Measurements from ENCODE around the gene UFM1. TPM values are rescaled to one million over a fixed set of nuclear protein-coding genes. Genes with fewer than 3 reads are reported as not detected.

UFM1 gene
- total and polyA plus RNA-seq, 10 donors = 27.9 to 74.2 (median 50.9) TPM

GRCh38 chr13:38372820-38373383 lies 23.3 kb downstream of the UFM1 start:
- TF ChIP-seq POLR2A (IDR thresholded peaks at IDR 0.05) (no peak), POLR2AphosphoS5 (IDR thresholded peaks at IDR 0.05) (no peak), CTCF (IDR thresholded peaks at IDR 0.05 in 8 of 11, conservative IDR thresholded peaks at IDR 0.05 in 3 of 11) (no peak)
- Histone ChIP-seq H3K4me3 (no peak overlapping the region), H3K27ac (no peak overlapping the region), H3K27me3 (replicated peaks in 1 of 7) (no peaks in the 10 kb centered on the region), H3K9me3 (no peaks in the 10 kb centered on the region), H3K4me1 (no peaks in the 10 kb centered on the region), H3K36me3 (no peaks in the 10 kb centered on the region)
- WGBS, 5 donors = 62 to 75% (median 68%) methylated on average over 6 of the region's 6 CpGs
- no peak for DNase-seq
- intact Hi-C loops (cut with DNase I; ENCODE audit: low total_unique reads) = no loop called here

GRCh38 chr13:38376546-38376945 lies 26.9 kb downstream of the UFM1 start:
- intact Hi-C loops (cut with DNase I; ENCODE audit: low total_unique reads) = no loop called here
- WGBS, 5 donors = 0 to 11% (median 0%) methylated on average over 1 of the region's 1 CpG
- H3K9me3 ChIP-seq = no peaks in the 10 kb centered on the region
- H3K36me3 ChIP-seq = no peaks in the 10 kb centered on the region
- no peaks in the 10 kb centered on the region for H3K27me3 ChIP-seq (replicated peaks in 1 of 7)
- H3K27ac ChIP-seq = no peak overlapping the region
- no peak overlapping the region for H3K4me3 ChIP-seq
- no peaks in the 10 kb centered on the region for H3K4me1 ChIP-seq
- TF ChIP-seq CTCF (IDR thresholded peaks at IDR 0.05 in 8 of 11, conservative IDR thresholded peaks at IDR 0.05 in 3 of 11) (no peak), POLR2A (IDR thresholded peaks at IDR 0.05) (no peak), POLR2AphosphoS5 (IDR thresholded peaks at IDR 0.05) (no peak)
- DNase-seq = no peak

DNA sequence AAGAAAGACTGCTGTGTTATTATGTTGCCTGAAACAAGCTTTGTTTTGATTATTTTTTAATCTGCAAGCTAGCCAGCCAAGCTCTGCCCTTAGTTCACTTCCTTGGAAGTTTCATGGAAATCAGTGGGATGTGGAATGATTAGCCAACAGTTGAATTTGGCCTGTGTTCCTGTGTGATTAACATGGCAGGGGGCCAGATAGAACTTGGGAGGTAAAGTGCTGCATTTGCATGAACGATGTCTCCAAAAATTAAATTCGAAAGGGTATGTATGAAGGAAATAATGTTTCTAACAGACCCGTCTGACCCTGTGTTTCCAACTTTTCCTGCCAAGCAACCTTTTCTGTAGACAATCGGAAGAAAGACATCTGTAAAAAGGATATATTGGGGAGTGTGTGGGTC lies 32.2 kb downstream of the UFM1 start:
- WGBS, 5 donors = 72 to 86% (median 79%) methylated on average over 4 of the region's 4 CpGs
- Histone ChIP-seq H3K27me3 (replicated peaks in 1 of 7) (no peaks in the 10 kb centered on the region), H3K9me3 (no peaks in the 10 kb centered on the region), H3K4me1 (no peaks in the 10 kb centered on the region), H3K36me3 (no peaks in the 10 kb centered on the region), H3K27ac (no peak overlapping the region), H3K4me3 (no peak overlapping the region)
- no peak for DNase-seq
- TF ChIP-seq POLR2AphosphoS5 (IDR thresholded peaks at IDR 0.05) (no peak), CTCF (IDR thresholded peaks at IDR 0.05 in 8 of 11, conservative IDR thresholded peaks at IDR 0.05 in 3 of 11) (no peak), POLR2A (IDR thresholded peaks at IDR 0.05) (no peak)
- intact Hi-C loops (cut with DNase I; ENCODE audit: low total_unique reads) = no loop called here

- WGBS, 5 donors = 91 to 95% (median 93%) methylated on average over 2 of the region's 2 CpGs
- intact Hi-C loops (cut with DNase I; ENCODE audit: low total_unique reads) = no loop called here
- no peak for TF ChIP-seq POLR2AphosphoS5 (IDR thresholded peaks at IDR 0.05)
- TF ChIP-seq CTCF (IDR thresholded peaks at IDR 0.05 in 8 of 11, conservative IDR thresholded peaks at IDR 0.05 in 3 of 11) = no peak
- TF ChIP-seq POLR2A (IDR thresholded peaks at IDR 0.05) = no peak
- Histone ChIP-seq H3K36me3 (no peaks in the 10 kb centered on the region), H3K4me1 (no peaks in the 10 kb centered on the region), H3K9me3 (no peaks in the 10 kb centered on the region), H3K27me3 (replicated peaks in 1 of 7) (no peaks in the 10 kb centered on the region), H3K4me3 (no peak overlapping the region), H3K27ac (no peak overlapping the region)
- no peak for DNase-seq
These were observed 33.3 kb downstream of the UFM1 start for GRCh38 chr13:38382946-38383345.
